Loucy (cell line): ENCODE data around the gene IL12A.

Experiments used
- EZH2phosphoT487 ChIP-seq: fragments of 200-600 bp; IDR thresholded peaks from 2 replicates; pipeline ENCODE4 v1.6.1; 2018; ENCODE audit warnings: antibody characterized with exemption, mild to moderate bottlenecking, moderate library complexity, borderline replicate concordance
- TF ChIP-seq, protein P1 (sequence below): fragments of 200-600 bp; sonication (generic); conservative IDR thresholded peaks from 2 replicates; pipeline ENCODE4 v1.5.1; 2014; ENCODE audit warnings: mild to moderate bottlenecking, antibody characterized with exemption, low read length

DNA sequence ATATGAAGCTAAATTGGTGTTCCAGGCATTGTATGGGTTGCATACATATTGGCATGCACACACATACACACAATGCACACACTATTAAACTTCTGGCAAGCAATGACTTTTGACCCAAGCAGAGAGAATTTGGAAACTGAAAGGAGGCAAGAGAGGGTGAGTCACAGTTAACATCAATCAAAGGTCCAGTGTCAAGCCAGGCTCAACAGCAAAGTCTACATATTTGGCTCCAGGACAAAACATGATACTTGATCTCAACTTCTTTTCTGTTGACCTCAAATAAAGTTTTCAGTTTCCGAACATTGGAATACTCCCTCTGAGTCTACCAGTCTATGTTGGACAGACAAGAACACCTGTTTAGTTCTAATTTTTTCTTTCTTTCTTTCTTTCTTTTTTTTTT is 28.3 kb downstream of the IL12A start:
- TF ChIP-seq, protein P1, sequence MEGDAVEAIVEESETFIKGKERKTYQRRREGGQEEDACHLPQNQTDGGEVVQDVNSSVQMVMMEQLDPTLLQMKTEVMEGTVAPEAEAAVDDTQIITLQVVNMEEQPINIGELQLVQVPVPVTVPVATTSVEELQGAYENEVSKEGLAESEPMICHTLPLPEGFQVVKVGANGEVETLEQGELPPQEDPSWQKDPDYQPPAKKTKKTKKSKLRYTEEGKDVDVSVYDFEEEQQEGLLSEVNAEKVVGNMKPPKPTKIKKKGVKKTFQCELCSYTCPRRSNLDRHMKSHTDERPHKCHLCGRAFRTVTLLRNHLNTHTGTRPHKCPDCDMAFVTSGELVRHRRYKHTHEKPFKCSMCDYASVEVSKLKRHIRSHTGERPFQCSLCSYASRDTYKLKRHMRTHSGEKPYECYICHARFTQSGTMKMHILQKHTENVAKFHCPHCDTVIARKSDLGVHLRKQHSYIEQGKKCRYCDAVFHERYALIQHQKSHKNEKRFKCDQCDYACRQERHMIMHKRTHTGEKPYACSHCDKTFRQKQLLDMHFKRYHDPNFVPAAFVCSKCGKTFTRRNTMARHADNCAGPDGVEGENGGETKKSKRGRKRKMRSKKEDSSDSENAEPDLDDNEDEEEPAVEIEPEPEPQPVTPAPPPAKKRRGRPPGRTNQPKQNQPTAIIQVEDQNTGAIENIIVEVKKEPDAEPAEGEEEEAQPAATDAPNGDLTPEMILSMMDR: no peak
- no peak for TF ChIP-seq EZH2phosphoT487
